SK-N-MC (cell line): ENCODE results near the gene MAPKAPK3.

Experiments used
- DNase-seq: peaks from one replicate; pipeline ENCODE4 v3.0.0-alpha.2; 2011; ENCODE audit warnings: low read depth, low spot score
- H3K27ac ChIP-seq: fragments of 200-600 bp; sonication (generic); 2 replicates; pipeline ENCODE4 v1.5.1; 2016; ENCODE audit warnings: mixed run types
- H3K36me3 ChIP-seq: fragments of 200-600 bp; sonication (generic); 2 replicates; pipeline ENCODE4 v1.6.1; 2017; ENCODE audit warnings: antibody characterized with exemption, low read length, mixed read lengths; ENCODE audit not compliant: insufficient read depth
- H3K4me3 ChIP-seq: fragments of 200-600 bp; sonication (generic); 2 replicates; pipeline ENCODE4 v1.5.1; 2016
- H3K9ac ChIP-seq: fragments of 200-600 bp; sonication (generic); 2 replicates; pipeline ENCODE4 v1.8.0; 2017; ENCODE audit warnings: mixed run types, mixed read lengths; ENCODE audit not compliant: insufficient read length
- H3K9me3 ChIP-seq: fragments of 200-600 bp; sonication (generic); 2 replicates; pipeline ENCODE4 v1.6.1; 2017; ENCODE audit warnings: low read depth, mild to moderate bottlenecking, antibody characterized with exemption, low read length, moderate library complexity, mixed read lengths
- EZH2 ChIP-seq: fragments of 200-600 bp; sonication (generic); IDR thresholded peaks from one replicate; pipeline ENCODE4 v1.6.1; 2017; ENCODE audit warnings: antibody characterized with exemption
- FOXP2 ChIP-seq: optimal IDR thresholded peaks from 2 replicates; pipeline ENCODE3; 2011; ENCODE audit warnings: mild to moderate bottlenecking, moderate library complexity; ENCODE audit not compliant: insufficient read depth; ENCODE audit errors: extremely low read length, control extremely low read depth
- POLR2AphosphoS5 ChIP-seq: IDR thresholded peaks from 2 replicates; pipeline ENCODE4 v1.6.1; 2012; ENCODE audit warnings: mild to moderate bottlenecking, low read depth, low read length, borderline replicate concordance

MAPKAPK3 gene

GRCh38 chr3:50617096-50617791, at the start of gene MAPKAPK3:
Gene MAPKAPK3 (plus strand): TSS chr3:50617151. CDS start chr3:50617566, 415 bp downstream.
- no peak for DNase-seq
- Histone ChIP-seq H3K27ac (no peak within 1 kb of the TSS), H3K4me3 (peak within 1 kb of the TSS; percentile 79), H3K9ac (peak within 1 kb of the TSS; percentile 76), H3K36me3 (no peaks in the 10 kb centered on the region), H3K9me3 (no peaks in the 10 kb centered on the region)
- TF ChIP-seq EZH2 = no peak
- TF ChIP-seq FOXP2 = no peak
- peak; percentile 53; the same call in 1 of the 2 replicates for TF ChIP-seq POLR2AphosphoS5

- DNase-seq = no peak
- no peaks in the 10 kb centered on the region for H3K9me3 ChIP-seq
- TF ChIP-seq EZH2 = no peak
- no peak for TF ChIP-seq FOXP2
- TF ChIP-seq POLR2AphosphoS5 = no peak
- no peaks in the 10 kb centered on the region for H3K36me3 ChIP-seq
- no peak within 1 kb of the TSS for H3K27ac ChIP-seq
- H3K4me3 ChIP-seq = peak within 1 kb of the TSS; percentile 85; the same call in 1 of the 2 replicates
- H3K9ac ChIP-seq = no peak within 1 kb of the TSS
Measured at GRCh38 chr3:50567386-50568167, 49.4 kb upstream of the MAPKAPK3 start, which contains the start of gene C3orf18. Gene C3orf18 (minus strand): TSS chr3:50567747. CDS start chr3:50565699, 2,048 bp downstream.

GRCh38 chr3:50568947-50569749, 47.8 kb upstream of the MAPKAPK3 start, which contains the start of gene HEMK1:
Gene HEMK1 (plus strand): TSS chr3:50569522. CDS start chr3:50571105, 1,583 bp downstream.
- Histone ChIP-seq H3K9me3 (no peaks in the 10 kb centered on the region), H3K9ac (peak within 1 kb of the TSS; percentile 77), H3K27ac (no peak within 1 kb of the TSS; the same call in 1 of the 2 replicates), H3K4me3 (peak within 1 kb of the TSS; percentile 85), H3K36me3 (no peaks in the 10 kb centered on the region)
- DNase-seq = peak; percentile 26
- no peak for TF ChIP-seq EZH2
- TF ChIP-seq FOXP2 = no peak
- TF ChIP-seq POLR2AphosphoS5 = peak; percentile 78

- no peaks in the 10 kb centered on the region for H3K36me3 ChIP-seq
- no peaks in the 10 kb centered on the region for H3K9me3 ChIP-seq
- no peak overlapping the region for H3K9ac ChIP-seq
- TF ChIP-seq POLR2AphosphoS5 = no peak
- TF ChIP-seq FOXP2 = no peak
- no peak for TF ChIP-seq EZH2
- no peak for DNase-seq
- H3K4me3 ChIP-seq = peak overlapping the region; percentile 85
- H3K27ac ChIP-seq = no peak overlapping the region
Measured at GRCh38 chr3:50570508-50571279, 46.3 kb upstream of the MAPKAPK3 start.

- no peaks in the 10 kb centered on the region for H3K9me3 ChIP-seq
- no peak overlapping the region for H3K27ac ChIP-seq
- no peak for DNase-seq
- no peak overlapping the region for H3K9ac ChIP-seq
- no peak overlapping the region for H3K4me3 ChIP-seq
- H3K36me3 ChIP-seq = no peaks in the 10 kb centered on the region
- TF ChIP-seq EZH2 = no peak
- no peak for TF ChIP-seq POLR2AphosphoS5
- TF ChIP-seq FOXP2 = no peak
Measured at GRCh38 chr3:50571486-50571885, 45.5 kb upstream of the MAPKAPK3 start.

- Histone ChIP-seq H3K4me3 (no peak overlapping the region), H3K9ac (no peak overlapping the region), H3K9me3 (no peaks in the 10 kb centered on the region), H3K36me3 (no peaks in the 10 kb centered on the region), H3K27ac (no peak overlapping the region)
- DNase-seq = no peak
- no peak for TF ChIP-seq POLR2AphosphoS5
- TF ChIP-seq FOXP2 = no peak
- no peak for TF ChIP-seq EZH2
Measured at GRCh38 chr3:50572158-50572557, 44.8 kb upstream of the MAPKAPK3 start.

DNA sequence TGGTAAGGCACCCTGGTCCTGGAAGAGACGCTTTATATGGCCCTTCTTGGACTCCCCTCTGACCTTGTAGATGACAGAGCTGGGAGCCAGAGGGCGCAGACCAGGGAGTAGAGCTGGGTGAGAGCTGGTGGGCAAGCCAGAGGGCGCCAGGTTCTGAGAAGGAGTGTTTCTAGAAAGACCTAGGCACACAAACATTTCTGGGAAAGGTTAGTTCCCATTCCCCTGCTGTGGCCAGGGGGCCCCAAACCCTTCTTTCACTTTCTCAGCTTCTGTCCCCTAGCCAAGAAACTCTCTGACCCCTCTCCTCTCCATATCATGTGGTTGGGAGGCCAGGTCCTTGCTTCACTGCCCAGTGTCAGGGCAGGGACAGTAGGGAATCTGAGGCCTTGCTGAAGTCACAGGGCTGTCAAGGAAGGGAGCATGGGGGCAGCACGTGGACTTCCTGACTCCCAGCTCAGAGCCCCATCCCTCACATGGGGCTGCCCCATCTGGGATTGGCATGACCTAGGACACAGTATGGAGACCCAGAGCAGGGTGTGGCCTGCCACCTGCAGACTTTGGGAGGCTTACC, 44.1 kb upstream of the MAPKAPK3 start:
- H3K9ac ChIP-seq = no peak overlapping the region
- H3K27ac ChIP-seq = no peak overlapping the region
- no peak for TF ChIP-seq FOXP2
- no peak for TF ChIP-seq EZH2
- no peak for TF ChIP-seq POLR2AphosphoS5
- no peak for DNase-seq
- H3K36me3 ChIP-seq = no peaks in the 10 kb centered on the region
- H3K4me3 ChIP-seq = no peak overlapping the region
- H3K9me3 ChIP-seq = no peaks in the 10 kb centered on the region
